ENCODE data around the gene ADAT1.

Gene ADAT1

GRCh38 chr16:75566758-75567255 is 56.3 kb downstream of the ADAT1 start:
- Histone ChIP-seq H3K27me3 (ENCODE audit: control insufficient read depth, insufficient read depth, low read length) (no peaks in the 10 kb centered on the region), H3K4me3 (ENCODE audit: low read depth, low read length) (peak overlapping the region; percentile 94), H3K9me3 (ENCODE audit: control insufficient read depth, low read length) (no peaks in the 10 kb centered on the region), H3K79me2 (peaks cover 39% of the 10 kb centered on the region), H3K4me2 (ENCODE audit: low read length) (peak overlapping the region; percentile 98), H3K36me3 (ENCODE audit: control insufficient read depth, insufficient read depth, low read length) (no peaks in the 10 kb centered on the region), H2AFZ (peak overlapping the region; percentile 85), H3K9ac (peak overlapping the region; percentile 56), H3K27ac (peak overlapping the region; percentile 59), H3K4me1 (no peaks in the 10 kb centered on the region)
- TF ChIP-seq CTCF (IDR thresholded peaks at IDR 0.05), result no peak

- H3K79me2 ChIP-seq, result peaks cover 37% of the 10 kb centered on the region
- H3K9ac ChIP-seq, result peak within 1 kb of the TSS; percentile 56
- H3K27me3 ChIP-seq (ENCODE audit: control insufficient read depth, insufficient read depth, low read length), result no peaks in the 10 kb centered on the region
- peak within 1 kb of the TSS; percentile 85 for H2AFZ ChIP-seq
- TF ChIP-seq CTCF (IDR thresholded peaks at IDR 0.05), result no peak
- no peaks in the 10 kb centered on the region for H3K9me3 ChIP-seq (ENCODE audit: control insufficient read depth, low read length)
- no peaks in the 10 kb centered on the region for H3K4me1 ChIP-seq
- H3K4me3 ChIP-seq (ENCODE audit: low read depth, low read length), result peak within 1 kb of the TSS; percentile 94
- H3K27ac ChIP-seq, result peak within 1 kb of the TSS; percentile 59
- H3K4me2 ChIP-seq (ENCODE audit: low read length), result peak within 1 kb of the TSS; percentile 98
- H3K36me3 ChIP-seq (ENCODE audit: control insufficient read depth, insufficient read depth, low read length), result no peaks in the 10 kb centered on the region
These were observed 56.9 kb downstream of the ADAT1 start, which contains the start of gene GABARAPL2 for GRCh38 chr16:75566040-75566757. Gene GABARAPL2, plus strand, starts transcription at chr16:75566379. Its CDS starts 108 bp downstream, at chr16:75566487.

- H3K27ac ChIP-seq, result peak overlapping the region; percentile 59
- H3K9ac ChIP-seq, result peak overlapping the region; percentile 56
- no peaks in the 10 kb centered on the region for H3K9me3 ChIP-seq (ENCODE audit: control insufficient read depth, low read length)
These were observed 57.4 kb downstream of the ADAT1 start for GRCh38 chr16:75565640-75566039.

GRCh38 chr16:75559564-75560372 is 63.3 kb downstream of the ADAT1 start:
- H3K9me3 ChIP-seq (ENCODE audit: control insufficient read depth, low read length), result no peaks in the 10 kb centered on the region
- no peaks in the 10 kb centered on the region for H3K79me2 ChIP-seq
- no peak overlapping the region for H3K4me2 ChIP-seq (ENCODE audit: low read length)
- no peak overlapping the region for H3K9ac ChIP-seq
- no peak for TF ChIP-seq CTCF (IDR thresholded peaks at IDR 0.05)
- H3K27ac ChIP-seq, result no peak overlapping the region
- no peak overlapping the region for H3K4me3 ChIP-seq (ENCODE audit: low read depth, low read length)
- H3K27me3 ChIP-seq (ENCODE audit: control insufficient read depth, insufficient read depth, low read length), result no peaks in the 10 kb centered on the region
- H3K4me1 ChIP-seq, result no peaks in the 10 kb centered on the region
- no peaks in the 10 kb centered on the region for H3K36me3 ChIP-seq (ENCODE audit: control insufficient read depth, insufficient read depth, low read length)
- H2AFZ ChIP-seq, result peak overlapping the region; percentile 51

More at GRCh38 chr16:75565640-75566039, 57.4 kb downstream of the ADAT1 start:
- peak overlapping the region; percentile 70 for H3K4me2 ChIP-seq (ENCODE audit: low read length)
- no peaks in the 10 kb centered on the region for H3K4me1 ChIP-seq
- H3K27me3 ChIP-seq (ENCODE audit: control insufficient read depth, insufficient read depth, low read length), result no peaks in the 10 kb centered on the region
- TF ChIP-seq CTCF (IDR thresholded peaks at IDR 0.05), result no peak
- no peaks in the 10 kb centered on the region for H3K36me3 ChIP-seq (ENCODE audit: control insufficient read depth, insufficient read depth, low read length)
- peak overlapping the region; percentile 94 for H3K4me3 ChIP-seq (ENCODE audit: low read depth, low read length)
- peaks cover 37% of the 10 kb centered on the region for H3K79me2 ChIP-seq
- peak overlapping the region; percentile 85 for H2AFZ ChIP-seq

Data from parathyroid adenoma (tissue), 2 donors.